ENCODE results near the gene B4GALT2.
A peak's percentile ranks its signal among the peaks of the same experiment; 100 is the strongest.

Gene B4GALT2

GRCh38 chr1:44024903-44025525 is 46.0 kb downstream of the B4GALT2 start:
- Histone ChIP-seq H3K4me3 (ENCODE audit: low read length in 2 of 2) (no peak overlapping the region), H4K91ac (ENCODE audit: low read depth, low read length, poor library complexity) (no peak overlapping the region), H2BK12ac (ENCODE audit: low read length) (no peak overlapping the region), H2AK5ac (ENCODE audit: low read depth, low read length) (no peak overlapping the region), H3K4me2 (ENCODE audit: insufficient read depth, low read length, poor library complexity, severe bottlenecking) (no peak overlapping the region), H3K23ac (ENCODE audit: low read depth, low read length, poor library complexity) (no peak overlapping the region), H2AFZ (ENCODE audit: low read length) (no peak overlapping the region), H3K79me1 (ENCODE audit: low read depth, low read length) (no peaks in the 10 kb centered on the region), H3K36me3 (replicated peaks in 1 of 2; ENCODE audit: control insufficient read depth in 2 of 2, insufficient read depth in 2 of 2, low read length in 2 of 2) (peaks cover 0 to 27% of the 10 kb centered on the region in 2 donors), H3K18ac (ENCODE audit: low read length) (no peak overlapping the region), H3K4me1 (ENCODE audit: control insufficient read depth in 2 of 2, insufficient read depth in 1 of 2, low read depth in 1 of 2, low read length in 2 of 2) (peaks cover 5 to 9% of the 10 kb centered on the region in 2 donors), H3K9me3 (replicated peaks in 1 of 2; ENCODE audit: control insufficient read depth in 2 of 2, insufficient read depth in 1 of 2, low read depth in 1 of 2, low read length in 2 of 2) (no peaks in the 10 kb centered on the region), H4K8ac (ENCODE audit: low read depth, low read length) (no peak overlapping the region), H2BK120ac (ENCODE audit: low read depth, low read length) (no peak overlapping the region), H3K9ac (ENCODE audit: low read depth, low read length, poor library complexity) (no peak overlapping the region), H3K14ac (ENCODE audit: low read length) (no peak overlapping the region), H3K27ac (replicated peaks; ENCODE audit: low read length) (no peak overlapping the region), H2BK15ac (ENCODE audit: low read length) (no peak overlapping the region), H3K27me3 (ENCODE audit: control insufficient read depth in 3 of 3, insufficient read depth in 3 of 3, low read depth in 1 of 3, low read length in 3 of 3) (no peaks in the 10 kb centered on the region), H2BK5ac (ENCODE audit: low read length) (no peak overlapping the region), H3K4ac (ENCODE audit: low read length) (no peak overlapping the region)
- no peak for DNase-seq (ENCODE audit: low spot score)
- no CpG with 5 or more reads among the region's 13 CpGs for WGBS, 2 donors (ENCODE audit: extremely low coverage in 2 of 2, insufficient read length in 2 of 2, insufficient replicate concordance in 1 of 2)

- H4K91ac ChIP-seq (ENCODE audit: low read depth, low read length, poor library complexity): no peak overlapping the region
- H3K18ac ChIP-seq (ENCODE audit: low read length): no peak overlapping the region
- peaks cover 7 to 8% of the 10 kb centered on the region in 2 donors for H3K4me1 ChIP-seq (ENCODE audit: control insufficient read depth in 2 of 2, insufficient read depth in 1 of 2, low read depth in 1 of 2, low read length in 2 of 2)
- H3K14ac ChIP-seq (ENCODE audit: low read length): no peak overlapping the region
- H3K27ac ChIP-seq (replicated peaks; ENCODE audit: low read length): no peak overlapping the region
- H3K4me3 ChIP-seq (ENCODE audit: low read length in 2 of 2): no peak overlapping the region
- H2BK120ac ChIP-seq (ENCODE audit: low read depth, low read length): no peak overlapping the region
- no peak overlapping the region for H2BK5ac ChIP-seq (ENCODE audit: low read length)
- no peak overlapping the region for H2BK15ac ChIP-seq (ENCODE audit: low read length)
- no peak overlapping the region for H3K4me2 ChIP-seq (ENCODE audit: insufficient read depth, low read length, poor library complexity, severe bottlenecking)
- H2BK12ac ChIP-seq (ENCODE audit: low read length): no peak overlapping the region
- H2AFZ ChIP-seq (ENCODE audit: low read length): no peak overlapping the region
- no peak for DNase-seq (ENCODE audit: low spot score)
- H3K23ac ChIP-seq (ENCODE audit: low read depth, low read length, poor library complexity): no peak overlapping the region
- no peaks in the 10 kb centered on the region for H3K9me3 ChIP-seq (replicated peaks in 1 of 2; ENCODE audit: control insufficient read depth in 2 of 2, insufficient read depth in 1 of 2, low read depth in 1 of 2, low read length in 2 of 2)
- H3K79me1 ChIP-seq (ENCODE audit: low read depth, low read length): no peaks in the 10 kb centered on the region
- no CpG with 5 or more reads among the region's 3 CpGs for WGBS, 2 donors (ENCODE audit: extremely low coverage in 2 of 2, insufficient read length in 2 of 2, insufficient replicate concordance in 1 of 2)
- H2AK5ac ChIP-seq (ENCODE audit: low read depth, low read length): no peak overlapping the region
- peaks cover 0 to 24% of the 10 kb centered on the region in 2 donors for H3K36me3 ChIP-seq (replicated peaks in 1 of 2; ENCODE audit: control insufficient read depth in 2 of 2, insufficient read depth in 2 of 2, low read length in 2 of 2)
- H4K8ac ChIP-seq (ENCODE audit: low read depth, low read length): no peak overlapping the region
- no peak overlapping the region for H3K4ac ChIP-seq (ENCODE audit: low read length)
- H3K9ac ChIP-seq (ENCODE audit: low read depth, low read length, poor library complexity): no peak overlapping the region
- no peaks in the 10 kb centered on the region for H3K27me3 ChIP-seq (ENCODE audit: control insufficient read depth in 3 of 3, insufficient read depth in 3 of 3, low read depth in 1 of 3, low read length in 3 of 3)
Measured at GRCh38 chr1:44025816-44026215, 46.8 kb downstream of the B4GALT2 start.

- Histone ChIP-seq H3K4me1 (ENCODE audit: control insufficient read depth in 2 of 2, insufficient read depth in 1 of 2, low read depth in 1 of 2, low read length in 2 of 2) (peaks cover 13 to 17% of the 10 kb centered on the region in 2 donors), H3K27me3 (ENCODE audit: control insufficient read depth in 3 of 3, insufficient read depth in 3 of 3, low read depth in 1 of 3, low read length in 3 of 3) (peaks cover 0 to 14% (median 0%) of the 10 kb centered on the region in 3 experiments), H3K79me1 (ENCODE audit: low read depth, low read length) (no peaks in the 10 kb centered on the region), H2BK15ac (ENCODE audit: low read length) (no peak overlapping the region), H2BK5ac (ENCODE audit: low read length) (no peak overlapping the region), H2BK12ac (ENCODE audit: low read length) (no peak overlapping the region), H2AFZ (ENCODE audit: low read length) (no peak overlapping the region), H3K4me2 (ENCODE audit: insufficient read depth, low read length, poor library complexity, severe bottlenecking) (no peak overlapping the region), H3K4me3 (ENCODE audit: low read length in 2 of 2) (no peak overlapping the region), H3K4ac (ENCODE audit: low read length) (no peak overlapping the region), H2AK5ac (ENCODE audit: low read depth, low read length) (no peak overlapping the region), H3K9me3 (replicated peaks in 1 of 2; ENCODE audit: control insufficient read depth in 2 of 2, insufficient read depth in 1 of 2, low read depth in 1 of 2, low read length in 2 of 2) (no peaks in the 10 kb centered on the region), H3K23ac (ENCODE audit: low read depth, low read length, poor library complexity) (no peak overlapping the region), H2BK120ac (ENCODE audit: low read depth, low read length) (no peak overlapping the region), H3K36me3 (replicated peaks in 1 of 2; ENCODE audit: control insufficient read depth in 2 of 2, insufficient read depth in 2 of 2, low read length in 2 of 2) (peaks cover 0 to 18% of the 10 kb centered on the region in 2 donors), H3K27ac (replicated peaks; ENCODE audit: low read length) (no peak overlapping the region), H4K91ac (ENCODE audit: low read depth, low read length, poor library complexity) (no peak overlapping the region), H3K18ac (ENCODE audit: low read length) (no peak overlapping the region), H4K8ac (ENCODE audit: low read depth, low read length) (no peak overlapping the region), H3K14ac (ENCODE audit: low read length) (no peak overlapping the region), H3K9ac (ENCODE audit: low read depth, low read length, poor library complexity) (no peak overlapping the region)
- WGBS, 2 donors (ENCODE audit: extremely low coverage in 2 of 2, insufficient read length in 2 of 2, insufficient replicate concordance in 1 of 2): no CpG with 5 or more reads among the region's 3 CpGs
- no peak for DNase-seq (ENCODE audit: low spot score)
Measured at GRCh38 chr1:44027320-44027719, 48.3 kb downstream of the B4GALT2 start.

- WGBS, 2 donors (ENCODE audit: extremely low coverage in 2 of 2, insufficient read length in 2 of 2, insufficient replicate concordance in 1 of 2): no CpG with 5 or more reads among the region's 17 CpGs
- H4K8ac ChIP-seq (ENCODE audit: low read depth, low read length): no peak overlapping the region
- H3K18ac ChIP-seq (ENCODE audit: low read length): peak overlapping the region; percentile 81
- no peak overlapping the region for H3K14ac ChIP-seq (ENCODE audit: low read length)
- H3K79me1 ChIP-seq (ENCODE audit: low read depth, low read length): no peaks in the 10 kb centered on the region
- H3K27me3 ChIP-seq (ENCODE audit: control insufficient read depth in 3 of 3, insufficient read depth in 3 of 3, low read depth in 1 of 3, low read length in 3 of 3): peaks cover 0 to 23% (median 0%) of the 10 kb centered on the region in 3 experiments
- H3K4me3 ChIP-seq (ENCODE audit: low read length in 2 of 2): peak overlapping the region; percentile 48 to 77
- H2BK12ac ChIP-seq (ENCODE audit: low read length): no peak overlapping the region
- peak overlapping the region; percentile 83 for H2AFZ ChIP-seq (ENCODE audit: low read length)
- H3K27ac ChIP-seq (replicated peaks; ENCODE audit: low read length): peak overlapping the region; percentile 89
- H3K23ac ChIP-seq (ENCODE audit: low read depth, low read length, poor library complexity): peak overlapping the region; percentile 82
- H3K4me1 ChIP-seq (ENCODE audit: control insufficient read depth in 2 of 2, insufficient read depth in 1 of 2, low read depth in 1 of 2, low read length in 2 of 2): peaks cover 19 to 20% of the 10 kb centered on the region in 2 donors
- H2AK5ac ChIP-seq (ENCODE audit: low read depth, low read length): peak overlapping the region; percentile 5
- H3K9me3 ChIP-seq (replicated peaks in 1 of 2; ENCODE audit: control insufficient read depth in 2 of 2, insufficient read depth in 1 of 2, low read depth in 1 of 2, low read length in 2 of 2): no peaks in the 10 kb centered on the region
- DNase-seq (ENCODE audit: low spot score): no peak
- peak overlapping the region; percentile 81 for H3K9ac ChIP-seq (ENCODE audit: low read depth, low read length, poor library complexity)
- no peak overlapping the region for H3K4ac ChIP-seq (ENCODE audit: low read length)
- H4K91ac ChIP-seq (ENCODE audit: low read depth, low read length, poor library complexity): no peak overlapping the region
- peaks cover 0 to 10% of the 10 kb centered on the region in 2 donors for H3K36me3 ChIP-seq (replicated peaks in 1 of 2; ENCODE audit: control insufficient read depth in 2 of 2, insufficient read depth in 2 of 2, low read length in 2 of 2)
- peak overlapping the region; percentile 99 for H2BK5ac ChIP-seq (ENCODE audit: low read length)
- peak overlapping the region; percentile 21 for H2BK15ac ChIP-seq (ENCODE audit: low read length)
- no peak overlapping the region for H2BK120ac ChIP-seq (ENCODE audit: low read depth, low read length)
- H3K4me2 ChIP-seq (ENCODE audit: insufficient read depth, low read length, poor library complexity, severe bottlenecking): peak overlapping the region; percentile 85
Measured at GRCh38 chr1:44029260-44029910, 50.4 kb downstream of the B4GALT2 start.
